Thoracic aorta (tissue), 2 donors: ENCODE data around the gene PHF20. TPM values are rescaled to one million over a fixed set of nuclear protein-coding genes. Genes with fewer than 3 reads are reported as not detected.

ENCODE experiments used
- ATAC-seq: fragments of 150-250 bp; one replicate; pipeline ENCODE4 v1.8.0; 2017; ENCODE audit warnings: low read depth; ENCODE audit not compliant: insufficient number of reproducible peaks, low FRiP score
- DNase-seq: peaks from one replicate; pipeline ENCODE4 v3.0.0-alpha.2; 2020; ENCODE audit warnings: low spot score
- H3K27ac ChIP-seq, 2 donors: fragments of 200-600 bp; sonication (generic); 1 replicate in 1 of 2; 2 replicates in 1 of 2; pipeline ENCODE4 v1.5.1; 2016; ENCODE audit warnings: mild to moderate bottlenecking in 2 of 2, moderate library complexity in 2 of 2
- H3K27me3 ChIP-seq: fragments of 200-600 bp; sonication (generic); replicated peaks from 2 replicates; pipeline ENCODE4 v1.6.0; 2016; ENCODE audit warnings: mild to moderate bottlenecking; ENCODE audit not compliant: insufficient read depth
- H3K36me3 ChIP-seq: fragments of 200-600 bp; sonication (generic); one replicate; pipeline ENCODE4 v1.5.1; 2016
- H3K4me1 ChIP-seq, 2 donors: fragments of 200-600 bp; sonication (generic); 1 replicate in 1 of 2; 2 replicates in 1 of 2; pipeline versions ENCODE4 v1.5.1 to v1.6.0; 2016; ENCODE audit warnings: low read depth in 2 of 2, mild to moderate bottlenecking in 1 of 2; ENCODE audit not compliant: control insufficient read depth in 1 of 2
- H3K4me3 ChIP-seq: fragments of 200-600 bp; sonication (generic); 2 replicates; pipeline ENCODE4 v1.5.1; 2016; ENCODE audit warnings: mild to moderate bottlenecking
- H3K9me3 ChIP-seq: fragments of 200-600 bp; sonication (generic); 2 replicates; pipeline ENCODE4 v1.5.1; 2016
- CTCF ChIP-seq: fragments of 200-600 bp; sonication (generic); IDR thresholded peaks from one replicate; pipeline ENCODE4 v1.5.1; 2019; ENCODE audit warnings: antibody characterized with exemption
- total RNA-seq, 2 donors: library from RNA; depleted of rRNA; stranded (reverse); fragments of >200 nt; gene quantifications; one replicate each; pipeline versions ENCODE4 v1.1.0 to v1.2.3, GENCODE V29; 2016

The PHF20 gene
- total RNA-seq, 2 donors from 2014 or later = 35.8 to 46.8 TPM

GRCh38 chr20:35883778-35884540 is 112.1 kb downstream of the PHF20 start:
- DNase-seq (peak; percentile 70), ATAC-seq (peak; percentile 85)
- H3K27me3 ChIP-seq = no peaks in the 10 kb centered on the region
- H3K4me3 ChIP-seq = peak overlapping the region; percentile 56
- peaks cover 7 to 10% of the 10 kb centered on the region in 2 donors for H3K4me1 ChIP-seq
- TF ChIP-seq CTCF = peak; percentile 69
- H3K27ac ChIP-seq = peak overlapping the region; percentile 95 to 98
- no peaks in the 10 kb centered on the region for H3K9me3 ChIP-seq
- no peaks in the 10 kb centered on the region for H3K36me3 ChIP-seq

- Histone ChIP-seq H3K4me3 (peak overlapping the region; percentile 56), H3K27me3 (no peaks in the 10 kb centered on the region), H3K36me3 (no peaks in the 10 kb centered on the region), H3K9me3 (no peaks in the 10 kb centered on the region), H3K4me1 (peaks cover 7 to 10% of the 10 kb centered on the region in 2 donors), H3K27ac (peak overlapping the region; percentile 95 to 98)
- ATAC-seq (no peak), DNase-seq (no peak)
- TF ChIP-seq CTCF = no peak
These were observed 112.7 kb downstream of the PHF20 start for GRCh38 chr20:35884541-35884865.

- Histone ChIP-seq H3K27ac (peak overlapping the region; percentile 95 to 98), H3K9me3 (no peaks in the 10 kb centered on the region), H3K27me3 (no peaks in the 10 kb centered on the region), H3K4me1 (peaks cover 7 to 10% of the 10 kb centered on the region in 2 donors), H3K4me3 (no peak overlapping the region), H3K36me3 (no peaks in the 10 kb centered on the region)
- ATAC-seq (no peak), DNase-seq (no peak)
- no peak for TF ChIP-seq CTCF
These were observed 113.4 kb downstream of the PHF20 start for GRCh38 chr20:35885212-35885611.

- no peak for TF ChIP-seq CTCF
- no peak overlapping the region for H3K27ac ChIP-seq
- no peak for ATAC-seq
These were observed 114.7 kb downstream of the PHF20 start for GRCh38 chr20:35886537-35886936.

GRCh38 chr20:35887393-35888064 is 115.7 kb downstream of the PHF20 start:
- Histone ChIP-seq H3K4me3 (no peak overlapping the region), H3K27ac (no peak overlapping the region), H3K9me3 (no peaks in the 10 kb centered on the region), H3K4me1 (peaks cover 7 to 10% of the 10 kb centered on the region in 2 donors), H3K36me3 (no peaks in the 10 kb centered on the region), H3K27me3 (no peaks in the 10 kb centered on the region)
- ATAC-seq (no peak), DNase-seq (no peak)
- TF ChIP-seq CTCF = no peak

More at GRCh38 chr20:35886537-35886936, 114.7 kb downstream of the PHF20 start:
- H3K9me3 ChIP-seq = no peaks in the 10 kb centered on the region
- H3K27me3 ChIP-seq = no peaks in the 10 kb centered on the region
- peaks cover 7 to 10% of the 10 kb centered on the region in 2 donors for H3K4me1 ChIP-seq
- no peaks in the 10 kb centered on the region for H3K36me3 ChIP-seq
- no peak for DNase-seq
- H3K4me3 ChIP-seq = no peak overlapping the region
